Activated CD8-positive, alpha-beta memory T cell treated with anti-CD3 and anti-CD28 coated beads, Interleukin-2, amount 50 U/mL, for 48 hours (primary cell): ENCODE measurements around the gene PPP1R36.
"Not testable (repeated sequence)": the region's sequence is repeated elsewhere in the genome, so short reads cannot be mapped to it uniquely, and the experiment has no call there.

Source experiments
- DNase-seq: peaks from one replicate; pipeline ENCODE4 v3.0.0-alpha.2; 2020

The PPP1R36 gene

DNA sequence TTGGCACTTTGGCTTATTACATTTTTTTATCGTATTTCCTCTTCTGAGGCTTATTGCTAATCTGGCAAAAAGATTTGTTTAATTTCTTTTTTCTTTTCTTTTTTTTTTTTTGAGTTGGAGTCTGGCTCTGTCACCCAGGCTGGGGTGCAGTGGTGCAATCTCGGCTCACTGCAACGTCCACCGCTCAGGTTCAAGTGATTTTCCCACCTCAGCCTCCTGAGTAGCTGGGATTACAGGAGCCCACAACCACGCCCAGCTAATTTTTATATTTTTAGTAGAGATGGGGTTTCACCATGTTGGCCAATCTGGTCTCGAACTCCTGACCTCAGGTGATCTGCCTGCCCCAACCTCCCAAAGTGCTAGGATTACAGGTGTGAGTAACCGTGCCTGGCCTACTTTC lies 19.9 kb downstream of the PPP1R36 start:
- not testable (repeated sequence) for DNase-seq

DNA sequence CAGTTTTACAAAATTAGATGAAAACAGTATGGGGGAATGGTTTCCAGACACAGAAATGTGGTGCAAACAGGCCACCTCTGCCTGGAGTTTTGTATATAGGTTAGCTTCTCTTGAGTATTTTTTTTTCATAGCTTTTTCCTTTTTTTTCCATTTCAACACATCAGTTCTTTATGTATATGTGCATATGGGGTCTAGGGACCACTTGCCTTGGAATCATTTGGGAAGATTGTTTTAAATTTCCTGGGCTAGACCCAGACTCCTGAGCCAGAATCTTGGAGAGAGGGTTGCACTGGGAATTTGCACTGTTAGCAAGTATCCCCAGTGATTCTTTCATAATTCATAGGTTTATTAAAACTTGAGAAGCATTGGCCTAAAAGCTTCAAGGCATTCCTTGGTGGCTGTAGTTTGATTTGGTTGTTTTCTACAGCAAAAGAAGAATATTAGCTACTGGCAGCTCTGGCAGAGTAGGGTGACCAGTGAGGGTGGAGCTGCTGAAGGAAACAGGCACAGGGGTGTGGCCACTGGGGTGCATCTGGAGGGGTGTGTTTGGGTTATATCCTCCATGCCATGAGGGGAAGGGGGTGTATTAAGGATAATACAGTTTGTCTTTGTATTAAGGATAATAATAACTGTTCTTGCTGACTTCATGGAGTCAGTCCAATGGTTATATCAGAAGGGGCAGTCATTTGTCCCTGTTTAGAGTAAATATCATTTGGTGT lies 22.8 kb downstream of the PPP1R36 start:
- DNase-seq, result no peak

DNA sequence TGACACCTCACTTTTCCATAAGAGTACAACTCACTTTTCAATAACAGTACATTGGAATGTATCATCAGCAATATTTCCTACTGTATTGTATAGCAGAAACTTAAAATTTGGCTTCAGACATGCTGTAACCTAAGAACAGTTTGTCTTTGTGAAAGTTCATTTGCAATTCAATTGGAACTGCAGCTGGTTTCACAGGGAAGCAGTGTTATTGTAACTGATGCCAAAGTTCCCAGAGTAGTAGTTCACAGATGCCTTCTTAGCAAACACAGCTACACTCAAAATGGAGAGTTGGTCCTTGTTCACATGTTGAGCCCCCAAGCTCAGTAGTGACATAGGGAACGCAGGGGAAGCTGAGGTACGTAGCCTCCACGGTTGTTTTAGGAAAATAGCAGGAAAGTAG lies 23.3 kb downstream of the PPP1R36 start:
- no peak for DNase-seq

DNA sequence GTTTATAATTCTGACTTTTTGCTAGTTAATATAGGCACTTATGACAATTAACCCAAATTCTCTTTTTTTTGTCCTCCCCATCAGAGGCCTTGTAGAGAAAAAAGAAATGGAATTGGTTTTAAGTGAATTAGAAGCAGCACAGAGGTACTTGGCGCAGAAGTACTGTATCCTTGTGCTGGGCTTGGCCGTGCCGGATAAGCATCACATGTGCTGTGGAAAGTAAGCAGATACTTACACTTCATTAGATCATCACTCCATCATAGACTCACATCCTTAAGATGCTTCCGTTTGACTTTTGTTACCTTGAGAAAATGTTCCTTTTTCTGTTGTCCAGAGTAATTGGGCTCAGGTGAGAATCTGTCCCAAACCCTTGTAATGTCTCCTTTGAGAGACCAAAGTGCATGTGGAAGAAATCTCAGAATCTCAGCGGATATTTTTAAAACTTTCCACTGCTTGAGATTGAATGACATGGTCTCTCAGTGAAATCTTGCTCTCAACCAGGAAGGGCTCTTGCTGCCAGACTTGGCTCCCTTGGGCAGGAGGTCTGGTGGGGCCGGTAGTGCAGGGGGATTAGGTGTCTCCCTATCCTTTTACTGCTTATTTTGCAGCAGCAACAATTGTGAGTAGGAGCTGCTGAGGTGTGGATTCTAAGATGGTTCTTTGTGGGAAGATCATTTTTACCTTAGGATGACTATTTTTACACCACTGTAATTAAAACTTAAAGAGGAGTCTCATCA lies 24.8 kb downstream of the PPP1R36 start:
- DNase-seq, result no peak

DNA sequence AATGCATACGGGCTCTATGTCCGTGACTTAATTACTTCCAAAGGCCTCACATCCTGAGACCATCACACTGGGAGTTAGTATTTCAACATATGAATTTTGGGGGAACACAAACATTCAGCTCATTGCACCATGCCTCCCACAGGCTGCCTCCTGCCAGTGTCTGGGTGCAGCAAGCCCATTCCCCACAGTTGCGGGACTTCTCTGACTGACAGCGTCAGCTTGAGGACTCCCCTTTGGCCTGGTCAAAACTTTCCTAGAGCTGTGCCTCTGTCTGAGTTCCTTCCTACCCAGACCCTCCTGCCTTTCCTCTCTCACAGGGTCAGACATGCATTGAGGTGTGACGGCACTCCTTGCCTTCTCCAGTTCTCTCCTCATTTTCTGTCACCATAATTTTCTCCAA lies 27.4 kb downstream of the PPP1R36 start:
- no peak for DNase-seq

DNA sequence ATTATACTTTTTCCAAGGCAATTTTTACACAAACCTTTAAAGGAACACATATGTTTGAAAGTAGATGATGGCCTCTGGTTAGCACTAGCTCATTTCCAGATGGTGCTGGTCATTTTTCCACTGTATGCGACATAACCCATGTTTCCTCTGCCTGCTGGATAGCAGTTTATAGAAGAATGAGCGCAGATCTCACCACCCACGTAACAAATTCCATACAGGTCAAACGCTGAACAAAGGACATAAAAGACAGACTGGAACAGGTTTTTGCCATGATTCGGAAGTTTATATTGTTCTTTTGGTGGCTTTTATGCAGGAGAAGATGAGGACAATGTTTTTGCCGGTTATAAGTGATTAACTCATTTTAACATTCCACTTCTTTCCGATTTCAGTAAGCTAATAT lies 30.7 kb downstream of the PPP1R36 start:
- DNase-seq, result no peak

DNA sequence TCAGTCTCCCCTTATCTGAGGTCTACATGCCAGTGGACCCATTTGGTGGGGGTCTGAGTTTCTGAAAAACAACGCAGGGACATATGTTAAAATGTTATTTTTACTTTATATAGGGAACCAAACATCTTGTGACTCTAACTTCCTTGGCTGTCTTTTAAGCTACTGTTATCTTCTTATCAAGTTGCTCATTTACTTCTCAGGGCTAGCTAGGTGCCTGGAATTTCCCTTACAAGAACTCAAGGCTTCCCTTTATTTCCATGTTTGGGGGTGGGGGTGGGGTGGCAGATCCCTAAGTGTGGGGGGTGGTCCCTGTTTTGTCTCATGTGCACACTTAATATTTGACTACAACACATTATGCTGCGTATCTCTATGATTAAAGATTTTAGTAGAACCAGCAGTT lies 31.6 kb downstream of the PPP1R36 start:
- no peak for DNase-seq

DNA sequence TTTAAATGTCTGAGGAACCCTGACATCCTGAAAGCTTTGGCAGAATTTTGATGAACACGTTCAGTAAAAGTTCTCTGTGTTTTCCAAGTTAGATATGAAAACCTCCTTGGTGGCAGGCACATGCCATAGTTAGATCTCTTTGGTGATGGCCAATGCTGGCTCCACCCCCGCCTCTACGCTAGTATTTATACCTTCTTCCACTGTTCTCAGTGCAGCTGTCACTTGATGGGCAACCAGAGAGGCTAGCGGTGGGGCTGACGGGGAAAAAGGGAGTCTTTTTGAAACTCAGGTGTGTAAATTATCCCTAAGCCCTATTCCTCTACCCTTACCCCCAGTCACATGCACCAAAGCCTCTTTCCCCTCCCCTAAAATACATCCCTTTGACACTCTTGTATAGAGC lies 32.1 kb downstream of the PPP1R36 start:
- DNase-seq, result no peak

DNA sequence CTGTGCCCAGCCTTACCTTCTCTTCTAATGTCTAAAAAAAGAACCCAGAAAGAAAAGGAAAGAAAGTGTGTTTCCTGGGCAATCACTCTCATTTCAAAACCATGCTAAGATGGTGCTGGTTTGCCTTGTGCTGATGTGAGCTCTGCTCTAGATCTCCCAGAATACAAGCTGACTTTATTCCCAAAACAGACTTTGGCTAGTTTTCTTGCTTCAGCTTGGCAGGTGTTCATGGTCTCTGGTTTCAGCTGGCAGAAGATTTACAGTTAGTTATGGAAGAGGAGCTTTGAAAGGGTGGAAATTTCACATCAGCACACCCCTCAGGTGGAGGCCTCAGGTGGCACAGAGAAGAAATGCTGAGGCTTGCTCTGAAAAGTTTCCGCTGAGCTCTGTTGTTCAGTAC lies 34.4 kb downstream of the PPP1R36 start:
- no peak for DNase-seq

DNA sequence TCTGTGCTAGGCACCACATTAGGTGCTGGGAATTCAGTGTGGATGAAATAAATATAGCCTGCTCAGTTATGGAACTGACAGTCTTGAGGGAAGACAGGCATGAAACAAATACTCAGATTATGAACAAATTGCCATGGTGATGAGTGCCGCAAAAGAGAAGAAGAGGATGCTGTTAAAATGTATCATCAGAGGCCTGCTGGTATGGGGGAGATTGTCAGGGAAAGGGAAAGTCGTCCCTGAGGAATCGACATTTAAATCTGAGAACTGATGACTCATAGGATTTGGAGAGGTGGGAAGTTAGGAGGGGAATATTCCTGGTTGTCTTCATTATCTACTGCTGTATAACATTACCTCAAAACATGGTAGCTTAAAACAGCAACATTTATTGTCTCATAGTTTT lies 42.0 kb downstream of the PPP1R36 start:
- DNase-seq, result no peak

DNA sequence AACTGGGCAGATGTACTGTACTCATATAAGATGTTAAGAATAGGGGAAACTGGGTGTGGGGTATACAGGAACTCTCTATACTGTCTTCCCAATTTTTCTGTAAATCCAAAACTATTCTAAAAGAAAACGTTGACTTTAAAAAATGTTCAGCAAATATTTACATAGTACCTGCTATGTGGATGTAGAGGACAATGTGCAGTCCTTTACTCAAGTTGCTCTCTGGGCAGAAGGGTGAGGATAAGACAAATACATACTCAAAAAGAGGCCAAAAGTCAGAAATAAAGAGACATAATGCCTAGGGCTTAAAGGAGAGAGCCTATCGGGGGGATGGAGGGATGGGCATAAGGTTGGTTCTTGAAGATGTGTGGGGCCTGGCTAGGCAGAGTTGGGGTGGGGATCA lies 44.7 kb downstream of the PPP1R36 start:
- no peak for DNase-seq

DNA sequence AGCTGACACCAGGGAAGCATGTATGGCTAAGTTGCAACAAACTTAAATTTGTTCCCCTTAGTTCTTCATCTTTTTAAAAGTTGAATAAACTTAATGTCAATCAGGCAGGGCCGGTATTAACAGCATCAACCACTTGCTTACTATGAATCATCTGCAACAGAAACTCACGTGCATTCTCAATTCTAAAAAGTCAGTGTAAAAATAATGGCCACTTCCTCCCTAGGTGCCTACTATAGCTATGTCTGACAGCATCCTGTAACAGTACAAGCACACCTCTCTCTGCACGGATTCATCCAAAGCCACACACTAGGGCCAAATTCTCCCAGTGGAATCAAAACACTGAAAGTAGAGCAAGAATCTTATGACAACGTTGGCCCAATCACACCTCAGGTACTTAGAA lies 48.6 kb downstream of the PPP1R36 start:
- no peak for DNase-seq

DNA sequence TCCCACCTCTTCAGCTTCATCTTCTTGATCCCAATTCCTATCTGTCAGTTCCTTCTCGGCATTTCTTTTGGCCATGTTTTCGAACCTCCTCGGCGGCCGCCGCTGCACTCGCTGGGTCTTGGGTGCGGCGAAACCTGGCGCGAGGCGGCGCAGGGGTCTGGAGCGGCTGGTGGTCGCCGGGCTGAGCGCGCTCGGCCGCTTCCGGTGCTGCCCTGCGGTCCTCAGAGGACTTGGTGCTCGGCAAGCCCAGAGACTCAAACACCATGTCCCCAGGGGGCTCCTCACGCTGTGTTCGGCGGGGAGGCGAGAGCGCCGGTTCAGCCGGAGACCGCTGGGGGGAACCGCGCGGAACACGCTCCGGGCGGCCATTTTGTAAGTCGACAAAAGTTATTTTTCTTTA lies 51.8 kb downstream of the PPP1R36 start:
- no peak for DNase-seq

DNA sequence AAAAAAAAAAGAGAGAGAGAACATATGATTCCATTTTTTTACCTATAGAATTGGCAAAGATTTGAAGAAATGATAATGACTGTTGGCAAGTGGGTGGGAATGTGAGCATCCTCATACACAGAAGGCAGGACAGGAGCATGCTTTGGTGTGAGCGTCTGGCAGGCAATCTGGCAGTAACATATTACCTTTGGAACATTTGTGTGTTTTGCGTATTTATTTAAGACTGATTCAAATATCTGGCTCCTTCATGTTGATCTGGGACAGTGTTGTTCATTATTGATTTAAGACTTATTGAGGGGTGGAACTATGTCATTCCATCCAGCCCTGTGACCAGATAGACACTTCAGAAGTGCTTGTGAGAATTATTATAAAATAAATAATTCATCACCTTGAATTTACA lies 53.1 kb downstream of the PPP1R36 start:
- DNase-seq, result no peak

DNA sequence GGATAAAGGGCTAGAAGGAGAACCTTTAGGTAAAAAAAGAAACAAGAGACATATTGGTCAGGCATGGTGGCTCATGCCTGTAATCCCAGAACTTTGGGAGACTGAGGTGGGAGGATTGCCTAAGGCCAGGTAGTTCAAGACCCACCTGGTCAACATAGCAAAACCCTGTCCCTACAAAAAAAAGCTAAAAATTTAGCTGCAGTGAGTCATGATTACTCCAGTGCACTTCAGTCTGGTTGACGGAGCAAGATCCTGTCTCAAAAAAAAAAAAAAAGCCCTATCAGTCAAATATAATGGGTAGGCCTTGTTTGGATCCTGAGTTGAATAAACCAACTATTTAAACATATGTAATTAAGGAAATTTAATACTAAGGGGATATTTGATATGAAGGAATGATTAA lies 54.2 kb downstream of the PPP1R36 start:
- DNase-seq, result no peak

DNA sequence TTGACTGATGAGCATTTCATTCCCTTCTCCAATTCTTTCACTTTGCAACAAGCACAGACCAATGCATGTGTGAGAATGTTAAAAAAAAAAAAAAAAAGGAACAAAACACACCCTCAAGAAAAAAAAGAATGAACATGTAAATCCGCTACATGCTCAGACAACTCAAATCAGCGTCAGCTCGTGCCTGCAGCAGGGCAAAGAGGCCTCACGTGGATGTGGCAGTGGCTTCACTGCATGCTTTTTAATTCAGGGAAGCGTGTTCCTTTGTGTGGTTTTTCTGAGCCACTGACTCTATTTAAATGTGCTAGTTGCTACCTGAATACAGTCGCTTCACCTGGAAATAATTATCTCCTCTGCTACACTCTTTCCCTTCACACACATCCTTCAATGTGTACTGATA lies 55.1 kb downstream of the PPP1R36 start:
- DNase-seq, result no peak

DNA sequence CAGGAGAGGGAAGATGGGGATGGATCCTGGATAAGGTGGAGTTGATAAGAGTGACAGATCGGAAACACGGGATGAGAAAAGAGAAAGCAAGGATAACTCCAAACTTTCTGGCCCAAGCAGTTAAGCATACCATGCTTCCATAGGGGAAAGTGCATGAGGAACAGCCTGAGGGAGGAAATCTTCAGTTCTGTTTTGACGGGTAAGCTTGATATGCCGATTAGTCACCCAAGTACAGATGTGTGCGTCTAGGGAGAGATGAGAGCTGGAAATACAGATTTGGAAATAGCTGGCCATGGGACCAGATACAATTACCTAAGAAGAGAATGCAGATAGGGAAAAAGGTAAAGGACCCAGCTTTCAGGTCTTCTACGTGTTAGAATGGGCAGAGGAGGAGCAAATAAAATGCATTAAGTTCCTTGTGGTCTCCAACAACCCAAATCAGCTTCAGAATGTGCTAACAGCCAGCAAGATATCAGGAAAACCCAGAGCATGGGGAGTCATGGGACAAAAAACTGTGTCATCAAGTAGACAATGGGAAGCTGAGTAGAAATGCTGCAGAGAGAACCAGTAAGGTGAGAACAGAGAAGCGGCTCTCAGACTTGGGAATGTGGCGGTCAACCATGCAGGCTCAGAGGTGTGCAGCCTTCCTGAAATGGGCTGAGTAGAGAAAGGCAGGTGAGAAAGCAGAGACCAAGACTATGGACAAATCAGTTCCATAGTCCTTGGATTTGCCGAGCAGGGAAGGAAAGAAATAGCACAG lies 56.3 kb downstream of the PPP1R36 start:
- no peak for DNase-seq

DNA sequence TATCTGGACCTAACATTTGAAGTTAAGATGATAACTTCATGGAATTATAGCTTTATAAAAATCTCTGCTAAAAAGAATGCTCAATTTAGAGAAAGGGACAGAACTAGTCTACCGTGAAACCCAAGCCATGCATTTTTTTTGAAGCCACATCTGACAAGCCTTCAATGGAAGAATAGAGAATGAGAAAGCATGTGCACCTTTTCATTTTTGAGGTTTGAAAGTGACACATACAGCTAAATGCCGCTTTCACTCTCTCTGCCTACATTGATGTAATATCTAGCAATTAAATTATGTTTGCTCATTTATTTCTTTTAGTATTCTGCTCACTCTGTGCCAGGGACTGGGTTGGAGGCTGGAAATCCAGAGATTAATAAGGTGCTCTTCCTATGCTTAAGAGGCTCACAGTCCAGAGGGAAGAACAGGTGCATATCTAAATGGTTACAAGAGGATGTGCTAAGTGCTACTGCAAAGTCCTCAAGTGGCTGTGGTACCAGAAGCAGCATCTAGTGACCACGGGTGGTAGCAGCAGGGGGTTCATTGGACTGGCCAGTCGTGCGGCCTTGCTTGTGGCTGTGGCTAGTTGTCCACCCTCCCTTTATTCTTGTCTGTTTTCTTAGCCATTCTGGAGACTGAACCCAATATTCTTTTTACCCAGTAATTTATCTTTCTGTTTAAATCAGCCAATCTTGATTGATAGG lies 60.4 kb downstream of the PPP1R36 start:
- DNase-seq, result no peak

DNA sequence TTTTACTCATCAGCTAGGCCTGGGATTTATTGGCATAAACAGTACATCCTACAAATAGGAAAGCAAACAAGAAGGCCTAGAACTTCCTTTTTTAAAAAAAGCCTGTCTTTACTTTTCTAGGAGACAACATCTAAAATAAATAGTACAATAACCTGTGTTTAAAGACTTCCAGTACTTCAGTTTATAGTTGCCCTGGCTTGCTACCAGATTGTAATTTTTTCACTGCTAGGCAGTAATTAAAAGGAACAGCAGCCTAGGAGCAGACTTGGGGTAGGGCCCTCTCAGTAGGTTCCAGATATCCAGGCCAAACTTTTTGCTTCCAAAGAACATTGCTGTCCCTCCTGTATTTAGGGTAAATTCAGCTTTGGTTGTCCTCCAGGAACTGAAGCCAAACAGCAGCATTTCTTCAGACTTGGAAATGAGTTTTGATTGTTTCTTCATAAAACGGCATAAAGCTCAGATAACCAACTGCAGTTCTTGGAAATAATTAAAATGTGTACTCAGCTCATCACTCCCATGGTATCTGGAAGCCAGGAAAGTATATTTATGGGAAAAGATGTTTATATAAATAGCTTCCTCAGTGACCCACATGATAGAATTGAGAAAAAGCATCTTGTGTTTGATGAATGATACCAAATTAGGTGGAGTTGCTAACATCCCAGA lies 61.7 kb downstream of the PPP1R36 start:
- DNase-seq, result no peak

DNA sequence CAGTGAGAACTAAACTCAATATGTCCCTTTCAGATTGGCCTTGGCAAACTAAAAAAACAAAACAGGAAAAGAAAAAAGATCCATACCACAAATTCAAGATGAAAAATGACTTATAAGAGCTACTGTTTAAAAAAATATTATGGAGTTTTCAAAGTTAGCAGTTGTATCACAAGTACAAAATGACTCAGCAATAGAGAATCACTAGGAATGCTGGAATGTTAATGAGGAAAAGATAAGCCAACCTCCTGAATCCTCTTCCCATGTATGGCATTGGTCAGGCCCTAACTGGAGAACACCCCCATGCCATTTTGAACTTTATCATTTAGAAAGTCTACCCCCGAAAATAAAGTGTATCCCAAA lies 62.2 kb downstream of the PPP1R36 start:
- DNase-seq, result no peak

DNA sequence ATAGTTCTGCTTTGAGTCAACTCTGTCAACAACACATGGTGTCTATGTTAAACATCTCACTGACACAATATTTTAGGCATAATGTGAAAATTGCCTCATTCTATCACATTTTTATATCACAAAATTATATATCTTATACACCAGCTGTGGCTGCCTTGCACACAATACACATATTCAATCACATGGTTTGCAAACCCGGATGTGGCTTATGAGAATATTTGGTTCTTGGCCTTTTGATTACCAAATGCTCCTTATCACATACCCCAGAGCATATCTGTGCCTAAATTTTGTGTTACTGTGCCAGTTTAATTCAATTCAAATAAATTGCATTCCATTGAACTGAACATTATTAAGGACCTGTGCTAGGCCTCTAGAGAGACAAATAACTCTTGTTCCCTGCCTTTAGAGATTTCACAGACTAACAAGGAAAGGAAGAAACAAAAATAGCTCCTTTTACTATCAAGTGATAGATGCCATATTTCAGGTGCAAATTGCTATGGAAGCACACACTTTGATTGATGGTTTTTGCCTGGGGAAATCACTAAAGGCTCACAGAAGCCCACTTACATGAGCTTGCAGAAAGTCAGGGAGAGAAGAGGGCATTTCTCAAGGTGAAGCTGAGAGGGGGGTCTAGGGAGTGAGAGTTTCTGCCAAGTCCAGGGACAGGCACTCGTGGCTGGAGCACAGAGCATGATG lies 63.4 kb downstream of the PPP1R36 start:
- DNase-seq, result no peak

DNA sequence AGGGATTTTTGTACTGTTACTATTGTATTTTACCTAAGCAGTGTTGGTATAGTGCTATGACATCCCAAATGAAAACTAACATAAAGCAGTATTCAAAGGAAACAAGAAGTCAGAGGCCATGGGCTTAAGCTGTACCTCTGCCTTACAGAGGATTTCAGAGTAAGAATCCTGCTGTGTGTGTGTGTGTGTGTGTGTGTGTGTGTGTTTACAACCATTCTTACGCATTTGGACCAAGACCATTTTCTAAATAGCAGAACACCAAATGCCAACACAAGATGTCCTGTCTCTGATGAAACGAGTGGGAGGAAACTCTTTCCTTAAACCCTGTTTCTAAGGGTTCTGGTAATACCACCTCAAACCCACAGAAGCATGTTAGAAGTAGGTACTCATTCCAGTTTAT lies 64.4 kb downstream of the PPP1R36 start:
- DNase-seq, result no peak
